Right cardiac atrium (tissue), 5 donors: ENCODE data around the gene HOXB7. TPM values are rescaled to one million over a fixed set of nuclear protein-coding genes. Genes with fewer than 3 reads are reported as not detected.

Source experiments
- ATAC-seq, 2 donors: fragments of 200-7000 bp; cut with Tn5 transposase; one replicate each; pipeline versions ENCODE4 v1.8.0 to v1.9.1; 2020; ENCODE audit warnings: moderate library complexity in 2 of 2, mild to moderate bottlenecking in 1 of 2
- DNase-seq, 3 donors: peaks; one replicate each; pipeline ENCODE4 v3.0.0-alpha.2; 2020
- H3K27ac ChIP-seq: one replicate; pipeline ENCODE4 v1.5.1; 2013; ENCODE audit warnings: mild to moderate bottlenecking, low read length, control low read depth, moderate library complexity
- H3K27me3 ChIP-seq: one replicate; pipeline ENCODE4 v1.6.1; 2013; ENCODE audit not compliant: control insufficient read depth, insufficient read depth
- H3K4me1 ChIP-seq: one replicate; pipeline ENCODE4 v1.6.1; 2013; ENCODE audit warnings: low read length; ENCODE audit not compliant: control insufficient read depth, insufficient read depth
- H3K4me3 ChIP-seq: one replicate; pipeline ENCODE4 v1.5.1; 2013; ENCODE audit warnings: low read length, control low read depth
- H3K9me3 ChIP-seq: one replicate; pipeline ENCODE4 v1.6.1; 2013; ENCODE audit warnings: low read length; ENCODE audit not compliant: control insufficient read depth
- WGBS: extraction: QIAGEN DNeasy Blood & Tissue Kit; methylation state at CpG from one replicate; pipeline ENCODE4 v1.1.7; 2013; 5-methylcytosine and 5-hydroxymethylcytosine counted together
- intact Hi-C, 4 donors: fragments of 100-400 bp; cut with DNase I; formaldehyde crosslinking; loops; one replicate each; pipeline versions ENCODE4 v1.11.0 to v1.14.0; 2022 to 2023
- polyA plus RNA-seq: library from polyadenylated mRNA; stranded (reverse); fragments of 200-250 nt; gene quantifications from one replicate; pipeline ENCODE4 v1.2.3, GENCODE V29; 2013
- total RNA-seq, 4 donors: library from RNA; stranded (reverse); fragmentation: NEBNext Ultra II Directional; extraction: Animal tissue kit (Norgen Biotek cat#: 25700); gene quantifications; one replicate each; pipeline ENCODE4 v1.2.1, GENCODE V29; 2021
- donor health status: healthy with polysubstance abuse.
- donor health status: DM: no; HTN: yes; CAD: no.
- donor health status: DM: no; HTN: no; CAD: no.
- donor health status: DM: no; HTN: yes; CAD: no; lungs with severe emphysema.
- donor health status: DM: yes; HTN: yes; CAD: no.

Gene HOXB7
- total and polyA plus RNA-seq, 5 donors: 0.48 to 0.80 (median 0.50) TPM

GRCh38 chr17:48619826-48620449 is 9.1 kb upstream of the HOXB7 start:
- Histone ChIP-seq H3K27me3 (no peaks in the 10 kb centered on the region), H3K9me3 (no peaks in the 10 kb centered on the region), H3K4me1 (peaks cover under 1% of the 10 kb centered on the region), H3K27ac (no peak overlapping the region), H3K4me3 (no peak overlapping the region)
- no peak for ATAC-seq
- DNase-seq: no peak
- intact Hi-C loops: loop anchor here in 3 of 4 donors (5.0 to 10.0 kb wide), 4 partner anchors 283 to 595 kb away; no protein-coding TSS in a partner anchor
- 20% methylated on average over 32 of the region's 32 CpGs for WGBS

GRCh38 chr17:48618256-48618896 is 7.6 kb upstream of the HOXB7 start:
- intact Hi-C loops: loop anchor here in 3 of 4 donors (5.0 to 10.0 kb wide), 3 partner anchors 281 to 594 kb away; no protein-coding TSS in a partner anchor
- Histone ChIP-seq H3K4me3 (no peak overlapping the region), H3K9me3 (no peaks in the 10 kb centered on the region), H3K4me1 (no peaks in the 10 kb centered on the region), H3K27me3 (no peaks in the 10 kb centered on the region), H3K27ac (no peak overlapping the region)
- 3% methylated on average over 25 of the region's 25 CpGs for WGBS
- peak; percentile 85 to 94 (median 94) for DNase-seq
- peak; percentile 83 to 91 for ATAC-seq

GRCh38 chr17:48617471-48618255 is 6.8 kb upstream of the HOXB7 start:
- no peak overlapping the region for H3K27ac ChIP-seq
- no peaks in the 10 kb centered on the region for H3K9me3 ChIP-seq
- intact Hi-C loops: loop anchor here in 3 of 4 donors (5.0 to 10.0 kb wide), 3 partner anchors 280 to 593 kb away; no protein-coding TSS in a partner anchor
- H3K4me3 ChIP-seq: no peak overlapping the region
- no peak for ATAC-seq
- no peaks in the 10 kb centered on the region for H3K27me3 ChIP-seq
- WGBS: 6% methylated on average over 43 of the region's 43 CpGs
- no peaks in the 10 kb centered on the region for H3K4me1 ChIP-seq
- DNase-seq: no peak

- Histone ChIP-seq H3K27ac (no peak overlapping the region), H3K4me1 (no peaks in the 10 kb centered on the region), H3K27me3 (no peaks in the 10 kb centered on the region), H3K4me3 (no peak overlapping the region), H3K9me3 (no peaks in the 10 kb centered on the region)
- no peak for ATAC-seq
- intact Hi-C loops: loop anchor here in 3 of 4 donors (5.0 to 10.0 kb wide), 3 partner anchors 280 to 592 kb away; no protein-coding TSS in a partner anchor
- WGBS: 17% methylated on average over 15 of the region's 15 CpGs
- no peak for DNase-seq
These were observed 6.1 kb upstream of the HOXB7 start for GRCh38 chr17:48616717-48617470.

- no peaks in the 10 kb centered on the region for H3K4me1 ChIP-seq
- no peaks in the 10 kb centered on the region for H3K9me3 ChIP-seq
- WGBS: 18% methylated on average over 17 of the region's 17 CpGs
- no peak for DNase-seq
- no peak overlapping the region for H3K27ac ChIP-seq
- H3K4me3 ChIP-seq: no peak overlapping the region
- intact Hi-C loops: loop anchor here in 3 of 4 donors (5.0 to 10.0 kb wide), 3 partner anchors 279 to 591 kb away; no protein-coding TSS in a partner anchor
- no peaks in the 10 kb centered on the region for H3K27me3 ChIP-seq
- no peak for ATAC-seq
These were observed 5.3 kb upstream of the HOXB7 start for GRCh38 chr17:48615963-48616716.

- no peaks in the 10 kb centered on the region for H3K27me3 ChIP-seq
- H3K27ac ChIP-seq: no peak within 1 kb of the TSS
- no peak for DNase-seq
- no peaks in the 10 kb centered on the region for H3K4me1 ChIP-seq
- ATAC-seq: no peak
- WGBS: 10% methylated on average over 41 of the region's 41 CpGs
- no peaks in the 10 kb centered on the region for H3K9me3 ChIP-seq
- H3K4me3 ChIP-seq: no peak within 1 kb of the TSS
- intact Hi-C loops: loop anchor here in 3 of 4 donors (5.0 to 10.0 kb wide), 3 partner anchors 278 to 591 kb away; no protein-coding TSS in a partner anchor
These were observed 4.5 kb upstream of the HOXB7 start, which contains the start of gene HOXB8 for GRCh38 chr17:48615047-48615962. Gene HOXB8 (minus strand): TSS chr17:48615292. CDS start chr17:48614704, 588 bp downstream.

- intact Hi-C loops: loop anchor here in 2 of 4 donors (10.0 kb wide), 2 partner anchors 309 to 589 kb away; no protein-coding TSS in a partner anchor
- DNase-seq (no peak), ATAC-seq (no peak)
- Histone ChIP-seq H3K4me3 (peak overlapping the region; percentile 3), H3K4me1 (no peaks in the 10 kb centered on the region), H3K9me3 (no peaks in the 10 kb centered on the region), H3K27ac (no peak overlapping the region), H3K27me3 (no peaks in the 10 kb centered on the region)
- 4% methylated on average over 55 of the region's 55 CpGs for WGBS
These were observed 3.3 kb upstream of the HOXB7 start for GRCh38 chr17:48613862-48614694.

- WGBS: 2% methylated on average over 67 of the region's 67 CpGs
- DNase-seq: no peak
- ATAC-seq: peak in 1 of 2 donors; percentile 38
These were observed 2.3 kb upstream of the HOXB7 start for GRCh38 chr17:48612854-48613691.

More at GRCh38 chr17:48612854-48613691, 2.3 kb upstream of the HOXB7 start:
- Histone ChIP-seq H3K9me3 (no peaks in the 10 kb centered on the region), H3K27me3 (no peaks in the 10 kb centered on the region), H3K4me3 (peak overlapping the region; percentile 47), H3K4me1 (no peaks in the 10 kb centered on the region), H3K27ac (no peak overlapping the region)
- intact Hi-C loops: loop anchor here in 2 of 4 donors (10.0 kb wide), 2 partner anchors 308 to 588 kb away; no protein-coding TSS in a partner anchor
